AG04450 (cell line): ENCODE data around the gene CCNB1IP1. TPM values are rescaled to one million over a fixed set of nuclear protein-coding genes. Genes with fewer than 3 reads are reported as not detected.
A peak's percentile ranks its signal among the peaks of the same experiment; 100 is the strongest.
"Not testable (repeated sequence)": the region's sequence is repeated elsewhere in the genome, so short reads cannot be mapped to it uniquely, and the experiment has no call there.

Experiments
- CTCF ChIA-PET: fragments of 300-600, 350-600 bp; formaldehyde crosslinking; extraction: SDS; loops from one replicate; lab custom pipeline; 2022; ENCODE audit warnings: antibody characterized with exemption, inconsistent platforms; lab: Charles Lee
- POLR2A ChIA-PET: fragments of 350-600 bp; formaldehyde crosslinking; extraction: SDS; loops from one replicate; lab custom pipeline; 2021; ENCODE audit warnings: antibody characterized with exemption, inconsistent platforms; lab: Yijun Ruan, JAX
- DNase-seq: peaks from one replicate; pipeline ENCODE4 v3.0.0-alpha.2; 2011; ENCODE audit warnings: low read depth, low spot score
- H3K27ac ChIP-seq: one replicate; pipeline ENCODE4 v1.5.1; 2012; ENCODE audit warnings: low read depth, low read length, control low read depth
- H3K27me3 ChIP-seq: one replicate; pipeline ENCODE4 v1.6.0; 2012; ENCODE audit warnings: low read length; ENCODE audit not compliant: control insufficient read depth, insufficient read depth
- H3K4me3 ChIP-seq: 2 replicates; pipeline ENCODE4 v1.5.1; 2011; ENCODE audit warnings: mild to moderate bottlenecking, low read depth, low read length, control low read depth
- H3K9me3 ChIP-seq: 2 replicates; pipeline ENCODE4 v1.5.1; 2012; ENCODE audit warnings: low read length; ENCODE audit not compliant: control insufficient read depth, insufficient read depth
- polyA plus RNA-seq: library from polyadenylated mRNA; depleted of rRNA; stranded (reverse); fragments of >200 nt; gene quantifications from 2 replicates; pipeline ENCODE4 v1.2.3, GENCODE V29; 2011
- TF ChIP-seq, protein P1 (sequence below): IDR thresholded peaks from 2 replicates; pipeline ENCODE4 v1.5.1; 2011; ENCODE audit warnings: low read depth, low read length, control low read depth, inconsistent platforms

The CCNB1IP1 gene
- polyA plus RNA-seq, 1 experiment, result 69.2 TPM

GRCh38 chr14:20305265-20306078 lies 27.6 kb downstream of the CCNB1IP1 start, which contains the start of gene TTC5:
TSS of gene TTC5 (minus strand) at chr14:20305951. CDS start at chr14:20305937, 14 bp downstream.
- H3K4me3 ChIP-seq, result peak within 1 kb of the TSS; percentile 70
- ChIA-PET POLR2A (interaction anchor here (1.4 kb wide), 1 partner anchor 38 kb away, joined by 4 read pairs; the partner anchor contains the start of gene PARP2), CTCF (interaction anchor here (0.6 to 2.4 kb wide), 11 partner anchors 9 to 168 kb away, joined by 3 to 23 read pairs (median 3); partner anchors contain the start of gene CCNB1IP1)
- DNase-seq, result peak; percentile 81
- no peaks in the 10 kb centered on the region for H3K9me3 ChIP-seq
- H3K27ac ChIP-seq, result no peak within 1 kb of the TSS
- TF ChIP-seq, protein P1, sequence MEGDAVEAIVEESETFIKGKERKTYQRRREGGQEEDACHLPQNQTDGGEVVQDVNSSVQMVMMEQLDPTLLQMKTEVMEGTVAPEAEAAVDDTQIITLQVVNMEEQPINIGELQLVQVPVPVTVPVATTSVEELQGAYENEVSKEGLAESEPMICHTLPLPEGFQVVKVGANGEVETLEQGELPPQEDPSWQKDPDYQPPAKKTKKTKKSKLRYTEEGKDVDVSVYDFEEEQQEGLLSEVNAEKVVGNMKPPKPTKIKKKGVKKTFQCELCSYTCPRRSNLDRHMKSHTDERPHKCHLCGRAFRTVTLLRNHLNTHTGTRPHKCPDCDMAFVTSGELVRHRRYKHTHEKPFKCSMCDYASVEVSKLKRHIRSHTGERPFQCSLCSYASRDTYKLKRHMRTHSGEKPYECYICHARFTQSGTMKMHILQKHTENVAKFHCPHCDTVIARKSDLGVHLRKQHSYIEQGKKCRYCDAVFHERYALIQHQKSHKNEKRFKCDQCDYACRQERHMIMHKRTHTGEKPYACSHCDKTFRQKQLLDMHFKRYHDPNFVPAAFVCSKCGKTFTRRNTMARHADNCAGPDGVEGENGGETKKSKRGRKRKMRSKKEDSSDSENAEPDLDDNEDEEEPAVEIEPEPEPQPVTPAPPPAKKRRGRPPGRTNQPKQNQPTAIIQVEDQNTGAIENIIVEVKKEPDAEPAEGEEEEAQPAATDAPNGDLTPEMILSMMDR, result peak; percentile 97
- H3K27me3 ChIP-seq, result no peaks in the 10 kb centered on the region

GRCh38 chr14:20302042-20302755 lies 30.9 kb downstream of the CCNB1IP1 start:
- TF ChIP-seq, protein P1, result no peak

GRCh38 chr14:20295067-20295466 lies 38.0 kb downstream of the CCNB1IP1 start:
- DNase-seq, result no peak
- Histone ChIP-seq H3K27me3 (no peaks in the 10 kb centered on the region), H3K4me3 (no peak overlapping the region), H3K9me3 (no peaks in the 10 kb centered on the region), H3K27ac (no peak overlapping the region)
- CTCF ChIA-PET, result no interaction called here
- POLR2A ChIA-PET, result no interaction called here
- TF ChIP-seq, protein P1, result no peak

More at GRCh38 chr14:20302042-20302755, 30.9 kb downstream of the CCNB1IP1 start:
- ChIA-PET POLR2A (no interaction called here), CTCF (interaction anchor here (1.5 kb wide), 1 partner anchor 25 kb away, joined by 4 read pairs; no protein-coding TSS in a partner anchor)
- H3K9me3 ChIP-seq, result no peaks in the 10 kb centered on the region
- no peaks in the 10 kb centered on the region for H3K27me3 ChIP-seq
- no peak overlapping the region for H3K27ac ChIP-seq
- H3K4me3 ChIP-seq, result no peak overlapping the region
- DNase-seq, result no peak

- POLR2A ChIA-PET, result no interaction called here
- DNase-seq, result no peak
- TF ChIP-seq, protein P1, result no peak
- CTCF ChIA-PET, result no interaction called here
- Histone ChIP-seq H3K9me3 (no peaks in the 10 kb centered on the region), H3K27ac (no peak overlapping the region), H3K4me3 (no peak overlapping the region), H3K27me3 (no peaks in the 10 kb centered on the region)
Observed at GRCh38 chr14:20294636-20295035, 38.4 kb downstream of the CCNB1IP1 start.

DNA sequence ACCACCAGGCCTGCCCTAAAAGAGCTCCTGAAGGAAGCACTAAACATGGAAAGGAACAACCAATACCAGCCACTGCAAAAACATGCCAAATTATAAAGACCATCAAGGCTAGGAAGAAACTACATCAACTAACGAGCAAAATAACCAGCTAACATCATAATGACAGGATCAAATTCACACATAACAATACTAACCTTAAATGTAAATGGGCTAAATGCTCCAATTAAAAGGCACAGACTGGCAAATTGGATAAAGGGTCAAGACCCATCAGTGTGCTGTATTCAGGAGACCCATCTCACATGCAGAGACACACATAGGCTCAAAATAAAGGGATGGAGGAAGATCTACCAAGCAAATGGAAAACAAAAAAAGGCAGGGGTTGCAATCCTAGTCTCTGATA lies 51.1 kb downstream of the CCNB1IP1 start:
- H3K9me3 ChIP-seq, H3K4me3 ChIP-seq, H3K27ac ChIP-seq, CTCF ChIA-PET, H3K27me3 ChIP-seq, DNase-seq, POLR2A ChIA-PET: not testable (repeated sequence)

DNA sequence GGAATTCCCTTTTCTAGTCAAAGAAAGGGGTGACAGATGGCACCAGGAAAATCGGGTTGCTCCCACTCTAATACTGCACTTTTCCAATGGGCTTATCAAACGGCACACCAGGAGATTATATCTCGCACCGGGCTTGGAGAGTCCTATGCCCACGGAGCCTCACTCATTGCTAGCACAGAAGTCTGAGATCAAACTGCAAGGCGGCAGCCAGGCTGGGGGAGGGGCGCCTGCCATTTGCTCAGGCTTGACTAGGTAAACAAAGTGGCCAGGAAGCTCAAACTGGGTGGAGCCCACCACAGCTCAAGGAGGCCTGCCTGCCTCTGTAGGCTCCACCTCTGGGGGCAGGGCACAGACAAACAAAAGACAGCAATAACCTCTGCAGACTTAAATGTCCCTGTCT lies 52.8 kb downstream of the CCNB1IP1 start:
- H3K9me3 ChIP-seq, H3K27ac ChIP-seq, POLR2A ChIA-PET, H3K4me3 ChIP-seq, H3K27me3 ChIP-seq, DNase-seq, CTCF ChIA-PET: not testable (repeated sequence)
